Activated T-cell treated with anti-CD3 and anti-CD28 coated beads, Interleukin-2, amount 50 U/mL, for 72 hours (primary cell): ENCODE data around the gene CREBL2. TPM values are rescaled to one million over a fixed set of nuclear protein-coding genes. Genes with fewer than 3 reads are reported as not detected.
A peak's percentile ranks its signal among the peaks of the same experiment; 100 is the strongest.
"Not testable (repeated sequence)": the region's sequence is repeated elsewhere in the genome, so short reads cannot be mapped to it uniquely, and the experiment has no call there.

Source experiments
- ATAC-seq, 2 donors: fragments of 150-1000 bp; cut with Tn5 transposase; replicated peaks in 1 of 2; 2 replicates each; pipeline ENCODE4 v1.10.0; 2021; ENCODE audit warnings: moderate library complexity in 2 of 2, mild to moderate bottlenecking in 1 of 2
- DNase-seq, 2 donors: peaks; one replicate each; pipeline ENCODE4 v3.0.0; 2021 to 2022; ENCODE audit warnings: mixed read lengths in 1 of 2
- H3K27ac Mint-ChIP-seq: one replicate; pipeline ENCODE4 v1.8.0; 2022; ENCODE audit warnings: mild to moderate bottlenecking, moderate library complexity, mixed read lengths
- H3K27me3 Mint-ChIP-seq: one replicate; pipeline ENCODE4 v1.8.0; 2022; ENCODE audit warnings: low read depth, mixed read lengths
- H3K36me3 Mint-ChIP-seq, 2 donors: one replicate each; pipeline ENCODE4 v1.8.0; 2022; ENCODE audit warnings: mixed read lengths in 2 of 2, mild to moderate bottlenecking in 1 of 2; ENCODE audit not compliant: insufficient read depth in 2 of 2
- H3K4me1 Mint-ChIP-seq: one replicate; pipeline ENCODE4 v1.8.0; 2022; ENCODE audit warnings: low read depth, mixed read lengths
- H3K4me3 Mint-ChIP-seq, 2 donors: one replicate each; pipeline ENCODE4 v1.8.0; 2022; ENCODE audit warnings: mild to moderate bottlenecking in 2 of 2, mixed read lengths in 2 of 2, moderate library complexity in 2 of 2
- H3K9me3 Mint-ChIP-seq, 2 donors: one replicate each; pipeline ENCODE4 v1.8.0; 2022; ENCODE audit warnings: mixed read lengths in 2 of 2
- total RNA-seq, 2 donors: library from RNA; stranded (reverse); gene quantifications; one replicate each; pipeline ENCODE4 v1.2.3, GENCODE V29; 2022

Gene CREBL2
- total RNA-seq, 2 donors from 2014 or later = 27.7 to 32.7 TPM

DNA sequence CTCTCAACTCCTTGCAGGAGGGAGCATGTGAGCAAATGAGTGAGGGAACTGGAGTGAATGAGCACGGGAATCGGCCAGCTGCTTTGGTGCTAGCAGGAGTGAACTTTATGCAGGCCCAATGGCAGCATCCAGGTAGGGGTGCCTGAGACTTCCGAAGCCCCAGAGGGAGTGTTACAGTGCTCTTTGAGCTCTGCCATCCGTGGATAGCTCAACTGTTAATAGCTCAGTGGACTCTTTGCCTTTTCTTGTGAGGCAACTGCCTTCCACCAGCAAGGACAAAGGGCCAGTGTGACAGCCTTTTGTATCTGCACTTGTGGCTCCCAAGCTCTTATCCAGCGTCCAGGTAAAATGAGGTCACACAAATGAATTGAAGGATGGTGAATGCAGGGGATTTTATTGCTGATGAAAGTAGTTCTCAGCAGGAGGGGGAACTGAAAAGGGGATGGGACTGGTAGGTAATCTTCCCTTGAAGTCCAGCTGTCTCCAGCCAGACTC is 12.9 kb downstream of the CREBL2 start:
- Mint-ChIP-seq H3K27me3 (no peaks in the 10 kb centered on the region), H3K9me3 (peaks cover 0 to 2% of the 10 kb centered on the region in 2 donors), H3K27ac (no peak overlapping the region), H3K4me1 (peaks cover 82% of the 10 kb centered on the region), H3K4me3 (no peak overlapping the region), H3K36me3 (peaks cover 15 to 16% of the 10 kb centered on the region in 2 donors)
- no peak for ATAC-seq
- DNase-seq = no peak

DNA sequence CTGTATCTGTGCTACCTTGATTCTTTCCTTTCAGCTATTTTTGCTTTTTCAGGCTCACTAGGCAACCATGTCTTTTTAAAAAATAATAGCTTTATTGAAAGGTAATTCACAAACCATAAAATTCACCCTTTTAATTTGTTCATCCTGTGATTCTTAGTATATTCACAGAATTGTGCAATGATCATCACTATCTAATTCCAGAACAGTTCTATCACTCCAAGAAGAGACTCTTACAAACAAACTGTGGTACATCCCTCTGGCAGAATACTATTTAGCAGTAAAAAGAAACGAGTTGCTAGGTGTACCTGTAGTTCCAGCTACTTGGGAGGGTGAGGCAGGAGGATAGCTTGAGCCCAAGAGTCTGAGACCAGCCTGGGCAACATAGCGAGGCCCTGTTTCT is 14.8 kb downstream of the CREBL2 start:
- ATAC-seq (no peak), DNase-seq (no peak)
- H3K9me3 Mint-ChIP-seq = peaks cover 0 to 2% of the 10 kb centered on the region in 2 donors
- peaks cover 81% of the 10 kb centered on the region for H3K4me1 Mint-ChIP-seq
- H3K27me3 Mint-ChIP-seq = no peaks in the 10 kb centered on the region
- peaks cover 10 to 13% of the 10 kb centered on the region in 2 donors for H3K36me3 Mint-ChIP-seq
- H3K27ac Mint-ChIP-seq = peak overlapping the region; percentile 71
- H3K4me3 Mint-ChIP-seq = no peak overlapping the region

DNA sequence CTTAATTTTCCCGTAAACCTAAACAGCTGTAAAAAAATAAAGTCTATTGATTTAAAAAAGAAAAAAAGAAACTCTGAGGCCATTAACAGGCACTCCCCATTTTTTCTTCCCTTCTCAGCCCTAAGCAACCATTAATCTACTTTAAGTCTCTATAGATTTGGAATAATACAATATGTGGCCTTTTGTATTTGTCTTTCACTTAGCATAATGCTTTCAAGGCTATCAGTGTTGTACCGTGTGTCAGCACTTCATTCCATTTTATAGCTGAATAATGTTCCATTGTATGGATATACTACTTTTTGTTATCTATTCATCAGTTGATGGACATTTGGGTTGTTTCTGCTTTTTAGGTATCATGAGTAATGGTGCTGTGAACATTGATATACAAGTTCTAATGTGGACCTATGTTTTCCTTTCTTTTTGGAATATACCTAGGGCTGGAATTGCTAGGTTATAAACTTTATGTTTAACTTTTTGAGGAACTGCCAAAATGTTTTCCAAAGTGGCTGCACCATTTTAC is 15.7 kb downstream of the CREBL2 start:
- peaks cover 10 to 11% of the 10 kb centered on the region in 2 donors for H3K36me3 Mint-ChIP-seq
- H3K4me1 Mint-ChIP-seq = peaks cover 72% of the 10 kb centered on the region
- H3K4me3 Mint-ChIP-seq = no peak overlapping the region
- H3K27me3 Mint-ChIP-seq = no peaks in the 10 kb centered on the region
- H3K27ac Mint-ChIP-seq = no peak overlapping the region
- ATAC-seq (no peak), DNase-seq (no peak)
- peaks cover 0 to 2% of the 10 kb centered on the region in 2 donors for H3K9me3 Mint-ChIP-seq

DNA sequence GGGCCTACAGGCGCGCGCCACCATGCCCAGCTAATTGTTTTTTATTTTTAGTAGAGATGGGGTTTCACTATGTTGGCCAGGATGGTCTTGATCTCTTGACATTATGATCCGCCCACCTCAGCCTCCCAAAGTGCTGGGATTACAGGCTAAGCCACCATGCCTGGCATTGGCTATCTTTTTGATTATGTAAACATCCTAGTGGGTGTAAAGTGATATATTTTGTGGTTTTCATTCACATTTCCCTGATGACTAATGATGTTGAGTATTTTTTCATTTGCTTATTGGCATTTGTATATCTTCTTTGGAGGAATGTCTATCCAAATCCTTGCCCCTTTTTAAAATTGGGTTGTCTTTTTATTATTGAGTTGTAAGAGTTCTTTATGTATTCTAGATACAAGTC is 16.3 kb downstream of the CREBL2 start:
- ATAC-seq = no peak
- peaks cover 66% of the 10 kb centered on the region for H3K4me1 Mint-ChIP-seq
- peaks cover 10% of the 10 kb centered on the region in 2 donors for H3K36me3 Mint-ChIP-seq
- H3K27ac Mint-ChIP-seq = peak overlapping the region; percentile 35
- no peaks in the 10 kb centered on the region for H3K27me3 Mint-ChIP-seq
- H3K4me3 Mint-ChIP-seq = no peak overlapping the region
- DNase-seq = no peak
- peaks cover 0 to 2% of the 10 kb centered on the region in 2 donors for H3K9me3 Mint-ChIP-seq

DNA sequence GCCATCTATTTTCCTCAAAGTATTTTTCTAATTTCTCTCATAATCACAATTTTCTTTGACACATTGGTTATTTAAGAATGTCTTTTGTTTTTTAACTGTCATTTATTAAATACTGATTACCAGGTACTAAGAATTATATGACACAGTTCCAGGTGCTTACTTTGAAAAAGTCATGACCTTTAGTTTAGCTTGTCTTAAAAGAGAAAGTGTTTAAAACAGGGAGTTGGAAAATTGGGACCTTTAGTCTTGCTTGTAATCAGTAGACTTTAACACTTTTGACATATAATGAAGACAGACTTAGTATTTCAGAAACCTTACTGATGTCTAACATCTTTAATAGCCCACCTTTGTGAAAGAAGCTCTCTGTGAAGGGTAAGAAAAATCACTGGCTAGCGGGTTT is 19.2 kb downstream of the CREBL2 start:
- DNase-seq (no peak), ATAC-seq (no peak)
- Mint-ChIP-seq H3K9me3 (no peaks in the 10 kb centered on the region), H3K36me3 (peaks cover 3 to 10% of the 10 kb centered on the region in 2 donors), H3K27me3 (no peaks in the 10 kb centered on the region), H3K4me1 (peaks cover 65% of the 10 kb centered on the region), H3K4me3 (peak overlapping the region in 1 of 2 donors; percentile 43), H3K27ac (peak overlapping the region; percentile 83)

DNA sequence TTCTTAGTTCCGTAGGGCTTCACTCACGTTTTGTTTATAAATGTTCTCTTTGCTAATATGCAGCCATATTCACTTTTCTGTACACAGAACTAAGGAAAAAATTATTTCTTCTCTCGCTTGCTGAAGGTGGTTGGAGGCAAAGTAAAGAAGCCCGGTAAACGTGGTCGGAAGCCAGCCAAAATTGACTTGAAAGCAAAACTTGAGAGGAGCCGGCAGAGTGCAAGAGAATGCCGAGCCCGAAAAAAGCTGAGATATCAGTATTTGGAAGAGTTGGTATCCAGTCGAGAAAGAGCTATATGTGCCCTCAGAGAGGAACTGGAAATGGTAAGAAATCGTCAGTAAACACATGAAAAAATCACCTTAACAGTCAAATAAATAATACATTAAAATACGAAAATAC is 24.0 kb downstream of the CREBL2 start:
- H3K4me1 Mint-ChIP-seq = peaks cover 26% of the 10 kb centered on the region
- H3K27ac Mint-ChIP-seq = no peak overlapping the region
- H3K4me3 Mint-ChIP-seq = no peak overlapping the region
- H3K36me3 Mint-ChIP-seq = peaks cover 21 to 38% of the 10 kb centered on the region in 2 donors
- ATAC-seq = no peak
- H3K9me3 Mint-ChIP-seq = peaks cover 0 to 5% of the 10 kb centered on the region in 2 donors
- no peak for DNase-seq
- H3K27me3 Mint-ChIP-seq = no peaks in the 10 kb centered on the region

DNA sequence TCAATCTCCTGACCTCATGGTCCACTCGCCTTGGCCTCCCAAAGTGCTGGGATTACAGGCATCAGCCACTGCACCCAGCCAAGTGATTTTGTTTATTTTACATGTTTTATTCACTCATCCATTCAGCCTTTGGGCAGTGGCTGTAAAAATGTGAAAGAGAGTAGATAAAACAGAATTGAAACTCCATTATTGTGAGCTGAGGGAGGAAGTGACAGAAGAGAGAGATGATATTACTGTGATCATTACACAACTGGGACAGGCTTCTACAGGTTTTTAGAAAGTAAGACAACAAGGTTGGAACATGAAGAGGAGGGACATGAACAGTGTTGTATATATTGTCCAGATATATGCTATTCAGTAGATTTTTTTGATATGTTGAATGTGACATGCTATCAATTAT is 25.0 kb downstream of the CREBL2 start:
- Mint-ChIP-seq H3K9me3 (peaks cover 0 to 5% of the 10 kb centered on the region in 2 donors), H3K27ac (peak overlapping the region; percentile 62), H3K4me3 (no peak overlapping the region), H3K36me3 (peaks cover 21 to 44% of the 10 kb centered on the region in 2 donors), H3K4me1 (peaks cover 18% of the 10 kb centered on the region), H3K27me3 (no peaks in the 10 kb centered on the region)
- peak in 1 of 2 donors; percentile 74 for ATAC-seq
- no peak for DNase-seq

DNA sequence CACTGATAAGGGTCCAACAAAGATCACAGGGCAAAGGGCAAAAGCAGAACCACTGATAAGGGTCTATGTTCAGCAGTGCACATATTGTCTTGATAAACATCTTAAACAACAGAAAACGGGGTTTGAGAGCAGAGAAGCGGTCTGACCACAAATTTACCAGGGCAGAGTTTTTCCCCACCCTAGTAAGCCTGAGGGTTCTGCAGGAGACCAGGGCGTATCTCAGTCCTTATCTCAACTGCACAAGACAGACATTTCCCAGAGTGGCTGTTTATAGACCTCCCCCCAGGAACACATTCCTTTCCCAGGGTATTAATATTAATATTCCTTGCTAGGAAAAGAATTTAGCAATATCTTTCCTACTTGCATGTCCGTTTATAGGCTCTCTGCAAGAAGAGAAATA is 28.3 kb downstream of the CREBL2 start:
- ATAC-seq, H3K27ac Mint-ChIP-seq, DNase-seq, H3K27me3 Mint-ChIP-seq, H3K9me3 Mint-ChIP-seq, H3K4me3 Mint-ChIP-seq: not testable (repeated sequence)
- Mint-ChIP-seq H3K4me1 (peaks cover 12% of the 10 kb centered on the region), H3K36me3 (peaks cover 21 to 47% of the 10 kb centered on the region in 2 donors)

DNA sequence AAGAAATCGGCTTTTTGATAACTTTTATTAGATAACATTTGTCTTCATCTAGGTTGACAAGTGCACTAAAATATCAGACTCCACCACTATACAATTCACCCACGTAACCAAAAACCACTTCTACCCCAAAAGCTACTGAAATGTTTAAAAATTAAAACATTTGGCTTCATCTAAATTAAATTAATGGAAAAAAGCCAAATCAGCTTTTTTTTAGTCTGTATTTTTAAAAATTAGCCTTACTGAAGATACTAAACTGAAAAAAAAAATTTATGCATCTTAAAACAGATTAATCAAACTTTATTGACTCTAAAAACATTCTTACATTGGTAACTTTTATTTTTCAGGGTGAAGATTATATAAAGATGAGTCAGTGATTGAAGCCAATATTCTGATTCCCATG is 30.0 kb downstream of the CREBL2 start:
- H3K27me3 Mint-ChIP-seq = no peaks in the 10 kb centered on the region
- ATAC-seq (no peak), DNase-seq (no peak)
- H3K9me3 Mint-ChIP-seq = peaks cover 1 to 5% of the 10 kb centered on the region in 2 donors
- peaks cover 23 to 43% of the 10 kb centered on the region in 2 donors for H3K36me3 Mint-ChIP-seq
- peaks cover 21% of the 10 kb centered on the region for H3K4me1 Mint-ChIP-seq
- no peak overlapping the region for H3K27ac Mint-ChIP-seq
- no peak overlapping the region for H3K4me3 Mint-ChIP-seq

DNA sequence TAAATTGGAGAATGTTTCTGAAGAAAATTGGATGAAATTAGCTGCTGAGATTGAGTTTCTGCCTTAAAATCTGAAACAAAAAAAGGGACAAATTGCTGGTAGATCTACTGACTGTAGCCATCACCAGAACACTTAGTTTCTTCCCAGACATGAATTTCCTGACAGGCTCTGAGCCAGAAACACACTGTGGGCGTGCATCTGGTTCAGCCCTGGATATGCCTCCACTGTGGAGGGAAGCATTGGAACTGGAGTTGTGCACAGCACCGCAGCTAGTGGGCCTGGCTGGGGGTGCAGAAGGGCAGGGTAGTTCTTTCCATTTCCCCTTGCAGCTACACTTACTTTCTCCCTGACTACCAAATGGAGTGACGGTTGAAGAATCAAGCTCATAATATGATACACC is 31.2 kb downstream of the CREBL2 start:
- ATAC-seq = no peak
- Mint-ChIP-seq H3K27ac (no peak overlapping the region), H3K9me3 (peaks cover 8 to 9% of the 10 kb centered on the region in 2 donors), H3K27me3 (no peaks in the 10 kb centered on the region), H3K4me3 (no peak overlapping the region), H3K36me3 (peaks cover 26 to 43% of the 10 kb centered on the region in 2 donors), H3K4me1 (peaks cover 18% of the 10 kb centered on the region)
- DNase-seq = no peak

DNA sequence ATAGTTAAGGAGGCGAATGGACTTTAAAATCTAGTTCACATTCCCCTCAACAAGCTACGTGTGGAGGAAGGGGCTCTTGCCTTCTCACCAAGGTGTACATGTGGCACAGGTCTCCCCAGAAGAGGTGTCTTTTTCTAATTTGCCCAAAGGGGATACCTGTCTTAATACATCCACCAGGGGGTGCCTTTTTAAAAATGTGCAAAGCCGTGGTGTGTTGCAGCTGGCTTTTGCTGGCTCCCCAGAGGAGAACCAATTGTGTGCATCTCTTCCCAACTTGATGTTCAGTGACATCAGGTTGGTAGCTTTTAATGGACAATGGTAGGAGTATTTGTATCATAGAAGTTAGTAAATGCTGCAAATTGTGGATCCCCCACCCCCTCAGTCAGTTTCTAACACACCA is 33.8 kb downstream of the CREBL2 start:
- peak overlapping the region; percentile 6 to 80 for H3K4me3 Mint-ChIP-seq
- peaks cover 11 to 21% of the 10 kb centered on the region in 2 donors for H3K9me3 Mint-ChIP-seq
- H3K27ac Mint-ChIP-seq = peak overlapping the region; percentile 92
- DNase-seq (peak; percentile 35 to 53), ATAC-seq (peak; percentile 70)
- H3K4me1 Mint-ChIP-seq = peaks cover 18% of the 10 kb centered on the region
- H3K36me3 Mint-ChIP-seq = peaks cover 30 to 49% of the 10 kb centered on the region in 2 donors
- H3K27me3 Mint-ChIP-seq = no peaks in the 10 kb centered on the region

DNA sequence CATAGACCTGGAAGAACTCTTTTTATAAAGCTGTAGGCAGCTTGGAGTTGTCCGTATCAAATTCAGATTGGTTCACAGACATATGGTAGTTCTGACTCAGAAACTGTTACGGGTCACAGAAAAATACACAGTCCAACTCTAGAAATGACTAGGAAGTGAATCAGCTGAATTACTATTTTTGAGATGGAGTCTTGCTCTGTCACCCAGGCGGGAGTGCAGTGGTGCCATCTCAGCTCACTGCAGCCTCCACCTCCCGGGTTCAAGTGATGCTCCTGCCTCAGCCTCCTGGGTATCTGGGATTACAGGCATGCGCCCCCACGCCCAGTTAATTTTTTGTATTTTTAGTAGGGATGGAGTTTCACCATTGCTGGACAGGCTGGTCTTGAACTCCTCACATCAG is 34.3 kb downstream of the CREBL2 start:
- Mint-ChIP-seq H3K4me3 (peak overlapping the region; percentile 6 to 80), H3K9me3 (peaks cover 13 to 21% of the 10 kb centered on the region in 2 donors), H3K27ac (peak overlapping the region; percentile 92), H3K36me3 (peaks cover 32 to 47% of the 10 kb centered on the region in 2 donors), H3K4me1 (peaks cover 18% of the 10 kb centered on the region)
- H3K27me3 Mint-ChIP-seq = not testable (repeated sequence)
- DNase-seq = peak; percentile 14 to 20
- ATAC-seq = peak; percentile 94

DNA sequence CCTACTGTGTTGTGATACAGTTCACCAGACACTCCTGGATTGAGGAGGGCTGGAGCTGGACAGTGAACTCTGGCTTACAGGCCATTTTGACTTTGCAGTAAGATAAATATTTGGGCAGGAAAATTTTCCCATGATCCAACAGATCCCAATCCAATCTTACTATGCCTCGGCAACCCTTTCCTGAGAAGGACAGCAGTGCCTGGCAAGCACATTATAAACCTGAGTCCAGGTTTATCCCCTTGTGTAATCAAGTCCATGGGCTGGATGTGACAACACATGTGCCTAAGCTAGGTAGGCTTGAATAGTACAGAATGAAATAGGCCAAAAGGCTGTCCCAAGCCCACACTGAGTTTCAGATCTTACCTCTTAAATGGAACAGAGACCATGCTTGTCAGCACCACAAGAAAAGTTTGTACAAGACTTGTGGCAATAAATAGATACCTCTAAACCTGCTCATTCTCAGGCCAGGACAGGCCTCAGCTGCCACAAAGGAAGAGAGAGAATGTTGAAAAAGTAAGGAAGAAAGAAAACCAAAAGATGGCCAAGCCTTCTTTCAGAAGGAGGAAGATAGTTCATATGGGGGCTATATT is 34.9 kb downstream of the CREBL2 start:
- H3K9me3 Mint-ChIP-seq = peaks cover 13 to 24% of the 10 kb centered on the region in 2 donors
- H3K27me3 Mint-ChIP-seq = no peaks in the 10 kb centered on the region
- no peak overlapping the region for H3K27ac Mint-ChIP-seq
- DNase-seq (no peak), ATAC-seq (peak in 1 of 2 donors; percentile 5)
- H3K36me3 Mint-ChIP-seq = peaks cover 34 to 49% of the 10 kb centered on the region in 2 donors
- no peak overlapping the region for H3K4me3 Mint-ChIP-seq
- H3K4me1 Mint-ChIP-seq = peaks cover 18% of the 10 kb centered on the region
